HG02973 (cell line): ENCODE data around the gene TMEM33.

Experiments used
- ATAC-seq: cut with Tn5 transposase; IDR thresholded peaks from one replicate; pipeline ENCODE4 v1.9.1; 2021; ENCODE audit warnings: moderate library complexity; ENCODE audit not compliant: unreplicated experiment

TMEM33 gene

GRCh38 chr4:41935652-41936021 lies 408 bp downstream of the TMEM33 start:
- peak; percentile 23 for ATAC-seq

GRCh38 chr4:41939016-41939626 lies 3.9 kb downstream of the TMEM33 start:
- ATAC-seq = no peak

- ATAC-seq = no peak
Measured at GRCh38 chr4:41940834-41941233, 5.6 kb downstream of the TMEM33 start.

GRCh38 chr4:41943506-41943905 lies 8.3 kb downstream of the TMEM33 start:
- no peak for ATAC-seq

GRCh38 chr4:41944089-41944488 lies 8.9 kb downstream of the TMEM33 start:
- ATAC-seq = no peak

GRCh38 chr4:41949531-41949930 lies 14.3 kb downstream of the TMEM33 start:
- no peak for ATAC-seq

GRCh38 chr4:41957634-41958033 lies 22.4 kb downstream of the TMEM33 start:
- ATAC-seq = peak; percentile 48

- ATAC-seq = no peak
Measured at GRCh38 chr4:41963105-41963504, 27.9 kb downstream of the TMEM33 start.

GRCh38 chr4:41964401-41964800 lies 29.2 kb downstream of the TMEM33 start:
- no peak for ATAC-seq

GRCh38 chr4:41967392-41967791 lies 32.2 kb downstream of the TMEM33 start:
- no peak for ATAC-seq

GRCh38 chr4:41969671-41970070 lies 34.4 kb downstream of the TMEM33 start:
- no peak for ATAC-seq

GRCh38 chr4:41975341-41975740 lies 40.1 kb downstream of the TMEM33 start:
- ATAC-seq = no peak

- no peak for ATAC-seq
Measured at GRCh38 chr4:41976775-41977516, 41.7 kb downstream of the TMEM33 start.

GRCh38 chr4:41977709-41978108 lies 42.5 kb downstream of the TMEM33 start:
- ATAC-seq = no peak

GRCh38 chr4:41981456-41981855 lies 46.2 kb downstream of the TMEM33 start, which contains the start of gene DCAF4L1:
TSS of gene DCAF4L1 (plus strand) at chr4:41981756. CDS start at chr4:41981793, 37 bp downstream.
- ATAC-seq = no peak

- ATAC-seq = no peak
Measured at GRCh38 chr4:41982716-41983115, 47.5 kb downstream of the TMEM33 start.

GRCh38 chr4:41985151-41985550 lies 49.9 kb downstream of the TMEM33 start:
- no peak for ATAC-seq

GRCh38 chr4:41989994-41990364 lies 54.8 kb downstream of the TMEM33 start:
- ATAC-seq = peak; percentile 1

GRCh38 chr4:41990365-41991111 lies 55.3 kb downstream of the TMEM33 start, which contains the start of gene SLC30A9:
TSS of gene SLC30A9 (plus strand) at chr4:41990530. CDS start at chr4:41990652, 122 bp downstream.
- ATAC-seq = peak; percentile 99

- no peak for ATAC-seq
Measured at GRCh38 chr4:41991916-41992767, 56.9 kb downstream of the TMEM33 start.
